HCT116 (cell line): ENCODE results near the gene GLDC.

ENCODE experiments used
- CBX3 ChIP-seq: IDR thresholded peaks from 2 replicates; pipeline ENCODE4 v1.6.1; 2012; ENCODE audit warnings: low read depth
- CEBPB ChIP-seq: IDR thresholded peaks from 2 replicates; pipeline ENCODE4 v1.6.1; 2012; ENCODE audit warnings: low read depth
- EZH2 ChIP-seq: fragments of 200-600 bp; sonication (generic); IDR thresholded peaks from 2 replicates; pipeline ENCODE4 v1.6.1; 2017; ENCODE audit warnings: antibody characterized with exemption, mixed run types
- EZH2phosphoT487 ChIP-seq: fragments of 200-600 bp; IDR thresholded peaks from 2 replicates; pipeline ENCODE4 v1.6.1; 2018; ENCODE audit warnings: antibody characterized with exemption, borderline replicate concordance
- POLR2A ChIP-seq: IDR thresholded peaks from 2 replicates; pipeline ENCODE4 v1.7.0; 2011; ENCODE audit warnings: borderline replicate concordance; ENCODE audit not compliant: insufficient read depth, insufficient read length; ENCODE audit errors: extremely low read depth
- POLR2AphosphoS5 ChIP-seq: IDR thresholded peaks from 2 replicates; pipeline ENCODE4 v1.6.1; 2011; ENCODE audit warnings: mild to moderate bottlenecking, low read depth, low read length, moderate library complexity
- RAD21 ChIP-seq: IDR thresholded peaks from 2 replicates; pipeline ENCODE4 v1.6.1; 2012; ENCODE audit warnings: low read depth, mild to moderate bottlenecking
- SP1 ChIP-seq: IDR thresholded peaks from 2 replicates; pipeline ENCODE4 v1.6.1; 2012; ENCODE audit warnings: low read depth
- TCF7L2 ChIP-seq: IDR thresholded peaks from 2 replicates; pipeline ENCODE4 v1.7.0; 2011; ENCODE audit warnings: borderline replicate concordance, inconsistent platforms; ENCODE audit not compliant: insufficient read depth, insufficient read length; ENCODE audit errors: extremely low read depth
- YY1 ChIP-seq: IDR thresholded peaks from 2 replicates; pipeline ENCODE4 v1.6.1; 2011; ENCODE audit warnings: low read length, low read depth, moderate library complexity, mild to moderate bottlenecking; ENCODE audit not compliant: insufficient replicate concordance; ENCODE audit errors: extremely low read depth
- ZFX ChIP-seq: fragments of 450-650 bp; IDR thresholded peaks from 2 replicates; pipeline ENCODE4 v1.6.1; 2017
- TF ChIP-seq, protein P1 (sequence below), 3 experiments: fragments of 200-600 bp in 1 of 3; sonication (generic) in 1 of 3; IDR thresholded peaks in 2 of 3; conservative IDR thresholded peaks in 1 of 3; 2 replicates each; pipeline ENCODE4 v1.5.1; 2012 to 2017; ENCODE audit warnings: low read depth in 2 of 3, low read length in 2 of 3, antibody characterized with exemption in 1 of 3, borderline replicate concordance in 1 of 3, control low read depth in 1 of 3, mild to moderate bottlenecking in 1 of 3, mixed read lengths in 1 of 3, mixed run types in 1 of 3, moderate library complexity in 1 of 3; ENCODE audit not compliant: insufficient read depth in 1 of 3
- TF ChIP-seq, protein P2 (sequence below): IDR thresholded peaks from 2 replicates; pipeline ENCODE4 v1.6.1; 2012
- TF ChIP-seq, protein P3 (sequence below): IDR thresholded peaks from 2 replicates; pipeline ENCODE4 v1.6.1; 2012

DNA sequence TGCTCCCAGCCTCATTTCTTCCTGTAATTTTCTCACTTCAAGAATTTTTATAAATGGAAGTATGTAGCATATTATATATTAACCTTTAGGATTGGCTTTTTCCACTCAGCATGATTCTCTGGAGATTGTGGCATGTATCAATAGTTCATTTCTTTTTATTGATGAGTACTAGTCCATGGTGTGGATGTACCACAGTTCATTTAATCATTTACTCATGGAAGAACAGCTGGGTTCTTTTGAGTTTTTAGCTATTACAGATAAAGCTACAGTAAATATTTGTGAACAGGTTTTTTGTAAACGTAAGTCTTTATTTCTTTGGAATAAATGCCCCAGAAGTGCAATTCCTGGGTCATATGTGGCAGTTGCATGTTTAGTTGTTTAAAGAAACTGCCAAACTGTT, 156.4 kb downstream of the GLDC start:
- TF ChIP-seq SP1 (no peak), RAD21 (no peak), POLR2A (no peak), ZFX (no peak), POLR2AphosphoS5 (no peak), TCF7L2 (no peak), EZH2 (no peak), CEBPB (no peak), YY1 (no peak), CBX3 (no peak), EZH2phosphoT487 (no peak)
- TF ChIP-seq, protein P1, sequence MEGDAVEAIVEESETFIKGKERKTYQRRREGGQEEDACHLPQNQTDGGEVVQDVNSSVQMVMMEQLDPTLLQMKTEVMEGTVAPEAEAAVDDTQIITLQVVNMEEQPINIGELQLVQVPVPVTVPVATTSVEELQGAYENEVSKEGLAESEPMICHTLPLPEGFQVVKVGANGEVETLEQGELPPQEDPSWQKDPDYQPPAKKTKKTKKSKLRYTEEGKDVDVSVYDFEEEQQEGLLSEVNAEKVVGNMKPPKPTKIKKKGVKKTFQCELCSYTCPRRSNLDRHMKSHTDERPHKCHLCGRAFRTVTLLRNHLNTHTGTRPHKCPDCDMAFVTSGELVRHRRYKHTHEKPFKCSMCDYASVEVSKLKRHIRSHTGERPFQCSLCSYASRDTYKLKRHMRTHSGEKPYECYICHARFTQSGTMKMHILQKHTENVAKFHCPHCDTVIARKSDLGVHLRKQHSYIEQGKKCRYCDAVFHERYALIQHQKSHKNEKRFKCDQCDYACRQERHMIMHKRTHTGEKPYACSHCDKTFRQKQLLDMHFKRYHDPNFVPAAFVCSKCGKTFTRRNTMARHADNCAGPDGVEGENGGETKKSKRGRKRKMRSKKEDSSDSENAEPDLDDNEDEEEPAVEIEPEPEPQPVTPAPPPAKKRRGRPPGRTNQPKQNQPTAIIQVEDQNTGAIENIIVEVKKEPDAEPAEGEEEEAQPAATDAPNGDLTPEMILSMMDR (IDR thresholded peaks at IDR 0.05 in 2 of 3, conservative IDR thresholded peaks at IDR 0.05 in 1 of 3; ENCODE audit: borderline replicate concordance in 1 of 3, insufficient read depth in 1 of 3, low read depth in 2 of 3, low read length in 2 of 3): no peak
- TF ChIP-seq, protein P2, sequence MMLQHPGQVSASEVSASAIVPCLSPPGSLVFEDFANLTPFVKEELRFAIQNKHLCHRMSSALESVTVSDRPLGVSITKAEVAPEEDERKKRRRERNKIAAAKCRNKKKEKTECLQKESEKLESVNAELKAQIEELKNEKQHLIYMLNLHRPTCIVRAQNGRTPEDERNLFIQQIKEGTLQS: no peak
- TF ChIP-seq, protein P3, sequence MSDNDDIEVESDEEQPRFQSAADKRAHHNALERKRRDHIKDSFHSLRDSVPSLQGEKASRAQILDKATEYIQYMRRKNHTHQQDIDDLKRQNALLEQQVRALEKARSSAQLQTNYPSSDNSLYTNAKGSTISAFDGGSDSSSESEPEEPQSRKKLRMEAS: no peak
